OCI-M2 (cell line): Measurements from ENCODE around the gene AUTS2.
"Not testable (repeated sequence)": the region's sequence is repeated elsewhere in the genome, so short reads cannot be mapped to it uniquely, and the experiment has no call there.

ENCODE experiments used
- DNase-seq: peaks from one replicate; lab custom pipeline; 2025; ENCODE audit not compliant: unreplicated experiment; lab: John Stamatoyannopoulos, UW

Gene AUTS2

DNA sequence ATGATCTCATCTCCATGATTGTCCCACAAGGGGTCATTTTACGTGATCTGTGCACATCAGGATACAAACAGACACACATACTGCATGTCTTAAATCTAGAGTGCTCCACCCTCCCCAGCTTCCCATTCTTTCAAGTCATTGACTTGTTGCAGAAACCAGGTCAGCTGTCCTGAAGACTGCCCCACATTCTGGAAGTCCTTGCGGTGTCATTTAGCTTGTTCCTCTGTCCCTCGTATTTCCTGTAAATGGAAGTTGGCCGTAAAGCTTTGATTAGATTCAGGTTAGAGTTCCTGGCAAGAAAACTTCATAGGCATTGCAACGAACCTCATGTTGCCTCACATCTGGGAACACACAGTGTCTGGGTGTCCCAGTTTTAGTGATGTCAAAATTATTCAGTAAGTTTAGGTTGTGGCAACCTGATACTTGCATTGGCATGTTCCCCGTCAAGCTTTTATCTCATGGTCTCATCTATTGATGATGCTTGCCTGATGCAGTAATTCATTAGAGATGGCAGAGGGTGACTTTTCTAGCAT lies 1116.3 kb downstream of the AUTS2 start:
- no peak for DNase-seq

GRCh38 chr7:70717553-70718329 lies 1119.5 kb downstream of the AUTS2 start:
- no peak for DNase-seq

DNA sequence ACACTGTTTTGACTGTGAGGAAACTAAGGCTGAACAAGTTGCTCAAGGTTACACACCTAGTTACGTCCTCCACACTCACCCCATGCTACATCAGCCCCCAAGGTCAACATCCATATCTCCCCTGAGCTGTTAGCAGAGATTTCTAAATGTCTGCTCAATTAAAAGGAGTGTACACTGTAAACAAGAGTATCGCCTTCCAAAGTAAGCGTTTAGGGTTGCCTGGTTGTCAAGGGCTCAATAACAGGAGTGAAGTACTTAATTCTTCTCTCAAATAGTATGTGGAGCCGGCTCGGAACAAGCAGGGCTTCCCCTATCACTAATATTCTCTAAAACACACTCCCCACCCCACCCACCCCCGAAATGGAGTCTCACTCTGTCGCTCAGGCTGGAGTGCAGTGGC lies 1120.8 kb downstream of the AUTS2 start:
- no peak for DNase-seq

DNA sequence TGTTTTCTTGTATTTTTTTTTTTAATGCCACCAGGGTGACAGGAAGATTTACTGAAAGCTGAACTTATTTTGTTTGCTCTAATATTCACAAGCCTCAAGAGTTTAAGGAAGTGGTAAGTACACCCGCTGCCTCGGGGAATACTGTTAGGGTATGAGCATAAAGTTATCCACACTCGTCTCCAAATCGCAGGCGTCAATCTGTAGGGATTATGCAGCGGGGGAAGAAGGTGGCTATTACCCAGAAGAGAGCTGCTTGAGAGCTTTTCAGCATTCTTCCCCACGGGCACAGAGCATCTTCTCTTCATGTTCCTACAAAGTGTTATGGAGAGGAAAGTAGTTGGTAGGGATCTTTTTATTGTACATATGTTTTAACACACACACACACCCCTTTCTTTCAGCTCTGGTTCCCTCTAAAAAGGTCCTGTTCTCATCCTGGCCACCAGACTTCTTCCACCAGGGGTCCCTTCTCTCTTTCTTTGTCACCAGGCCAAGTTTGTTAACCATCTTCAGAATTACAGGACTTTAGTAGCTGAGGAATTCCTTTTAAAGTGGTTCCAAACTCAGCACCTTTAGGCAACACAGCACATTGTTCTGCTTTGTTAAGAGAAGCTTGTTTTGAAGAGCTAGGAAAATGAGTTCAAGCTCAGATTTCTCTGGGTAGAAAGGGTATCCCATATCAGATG lies 1122.1 kb downstream of the AUTS2 start:
- no peak for DNase-seq

GRCh38 chr7:70721500-70721899 lies 1123.2 kb downstream of the AUTS2 start:
- no peak for DNase-seq

- DNase-seq, result no peak
Observed at GRCh38 chr7:70723339-70723738, 1125.1 kb downstream of the AUTS2 start.

GRCh38 chr7:70725448-70725847 lies 1127.2 kb downstream of the AUTS2 start:
- DNase-seq, result no peak

DNA sequence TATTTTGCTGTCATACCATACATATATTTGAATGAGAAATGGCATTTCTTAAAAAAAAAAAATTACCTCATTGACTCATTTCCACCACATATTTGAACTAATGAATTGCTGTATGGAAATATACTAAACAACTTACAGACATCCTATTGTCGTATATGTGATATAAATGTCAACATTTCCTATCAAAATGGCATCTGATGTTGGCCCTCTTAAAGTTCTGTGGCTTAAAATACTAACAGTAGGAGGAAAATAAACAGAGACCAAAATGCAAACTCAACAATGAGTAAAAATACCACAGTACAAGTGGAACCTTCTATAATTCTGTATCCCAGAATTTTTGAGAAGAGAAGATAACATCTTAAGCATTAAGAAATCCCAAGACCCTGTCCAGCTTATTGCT lies 1128.0 kb downstream of the AUTS2 start:
- no peak for DNase-seq

GRCh38 chr7:70726951-70727378 lies 1128.7 kb downstream of the AUTS2 start:
- DNase-seq, result no peak

DNA sequence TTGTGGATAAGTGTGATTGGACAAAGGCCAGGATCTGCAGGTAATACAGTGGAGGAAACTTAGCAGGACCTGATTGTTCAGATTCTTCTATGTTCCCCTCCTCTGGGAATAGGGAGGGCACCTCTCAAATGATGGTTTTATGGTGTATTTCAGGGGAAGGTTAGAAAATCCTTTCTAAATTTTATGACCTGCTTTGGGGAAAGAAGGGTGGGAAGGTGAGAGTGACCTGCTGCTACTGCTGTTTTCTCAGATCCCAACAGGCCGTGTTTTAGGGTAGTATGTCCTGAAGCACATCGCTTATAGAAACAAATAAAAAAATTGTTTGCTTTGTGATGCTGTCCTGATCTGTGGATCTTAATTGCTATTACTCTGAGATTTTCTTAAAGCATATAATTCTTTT lies 1129.6 kb downstream of the AUTS2 start:
- no peak for DNase-seq

- no peak for DNase-seq
Observed at GRCh38 chr7:70728872-70729552, 1130.7 kb downstream of the AUTS2 start.

- DNase-seq, result not testable (repeated sequence)
Observed at GRCh38 chr7:70729553-70730157, 1131.4 kb downstream of the AUTS2 start.

DNA sequence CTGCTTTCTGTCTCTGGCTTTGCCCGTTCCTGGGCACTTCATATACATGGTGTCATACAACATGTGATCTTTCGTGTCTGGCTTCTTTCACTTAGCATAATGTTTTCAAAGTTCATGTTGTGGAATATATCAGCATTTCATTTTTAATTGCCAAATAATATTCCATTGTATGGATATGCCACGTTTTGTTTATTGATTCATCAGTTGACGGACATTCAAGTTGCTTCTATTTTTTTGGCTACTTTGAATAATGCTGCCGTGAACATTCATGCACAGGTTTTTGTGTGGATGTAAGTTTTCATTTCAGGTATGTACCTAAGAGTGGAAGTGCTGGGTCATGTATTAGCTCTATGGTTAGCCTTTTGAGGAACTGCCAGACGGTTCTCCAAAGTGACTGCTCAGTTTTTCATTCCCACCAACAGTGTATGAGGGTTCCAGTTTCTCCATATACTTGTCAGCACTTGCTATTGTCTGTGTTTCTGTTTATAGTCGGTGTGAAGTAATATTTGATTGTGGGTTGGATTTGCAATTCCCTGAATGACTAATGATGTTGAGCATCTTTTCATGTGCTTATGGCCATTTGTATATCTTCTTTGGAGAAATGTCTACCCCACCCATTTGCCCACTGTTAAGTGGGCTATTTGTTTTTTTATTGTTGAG lies 1132.3 kb downstream of the AUTS2 start:
- DNase-seq, result no peak

DNA sequence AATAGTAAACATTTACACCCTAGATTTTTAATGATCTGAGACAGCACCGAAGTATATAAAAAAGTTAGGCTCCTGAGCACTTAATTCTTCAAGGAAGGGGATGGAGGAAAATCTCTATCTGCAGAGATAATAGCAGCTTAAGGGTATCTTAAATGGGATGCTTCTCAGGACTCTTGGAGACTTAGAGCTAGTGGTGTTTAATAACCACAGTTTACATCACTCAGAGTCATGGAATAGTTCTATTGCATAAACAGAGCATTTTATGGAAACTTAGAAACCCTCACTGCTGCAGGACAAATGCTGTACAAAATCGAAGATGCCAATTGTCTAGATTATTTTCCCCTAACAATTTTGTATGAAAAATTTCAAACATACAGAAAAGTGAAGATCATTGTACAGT lies 1134.8 kb downstream of the AUTS2 start:
- no peak for DNase-seq

DNA sequence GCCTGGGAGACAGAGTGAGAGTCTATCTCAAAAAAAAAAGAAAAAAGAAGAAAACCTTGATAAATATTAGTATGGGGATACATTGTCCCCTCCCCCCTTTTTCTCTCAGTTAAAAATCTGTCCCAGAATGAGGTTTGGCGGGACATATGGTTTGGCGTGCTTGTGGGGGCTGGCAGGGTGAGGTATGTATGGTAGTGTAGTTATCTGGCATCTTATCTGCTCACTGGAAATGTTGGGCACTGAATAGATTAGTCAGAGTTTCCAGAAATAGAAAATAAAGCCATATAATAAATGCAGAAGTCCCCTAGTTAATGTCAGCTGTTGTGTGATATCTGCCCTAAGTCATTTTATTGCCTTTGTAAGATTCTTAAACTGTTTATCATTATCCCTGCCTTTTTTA lies 1136.1 kb downstream of the AUTS2 start:
- DNase-seq, result no peak

DNA sequence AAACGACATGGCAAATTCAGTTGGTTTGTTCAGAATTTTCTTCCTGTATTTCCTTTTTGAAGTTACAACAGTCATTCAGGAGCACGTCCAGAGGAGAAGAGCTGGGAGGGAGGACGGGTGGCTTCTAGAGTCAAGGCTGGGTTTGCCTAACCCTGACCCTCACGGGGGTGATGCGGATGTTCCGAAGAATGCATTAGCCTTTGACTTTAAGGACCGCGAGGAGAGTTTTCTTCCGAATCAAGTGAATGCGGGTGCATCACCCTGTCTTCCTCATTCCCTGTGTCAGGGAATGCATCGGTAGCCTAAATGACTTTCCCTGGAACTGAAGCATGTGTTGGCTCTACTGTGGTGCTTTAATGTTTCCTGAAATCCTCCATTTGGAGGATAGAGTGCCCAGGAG lies 1137.0 kb downstream of the AUTS2 start:
- no peak for DNase-seq

DNA sequence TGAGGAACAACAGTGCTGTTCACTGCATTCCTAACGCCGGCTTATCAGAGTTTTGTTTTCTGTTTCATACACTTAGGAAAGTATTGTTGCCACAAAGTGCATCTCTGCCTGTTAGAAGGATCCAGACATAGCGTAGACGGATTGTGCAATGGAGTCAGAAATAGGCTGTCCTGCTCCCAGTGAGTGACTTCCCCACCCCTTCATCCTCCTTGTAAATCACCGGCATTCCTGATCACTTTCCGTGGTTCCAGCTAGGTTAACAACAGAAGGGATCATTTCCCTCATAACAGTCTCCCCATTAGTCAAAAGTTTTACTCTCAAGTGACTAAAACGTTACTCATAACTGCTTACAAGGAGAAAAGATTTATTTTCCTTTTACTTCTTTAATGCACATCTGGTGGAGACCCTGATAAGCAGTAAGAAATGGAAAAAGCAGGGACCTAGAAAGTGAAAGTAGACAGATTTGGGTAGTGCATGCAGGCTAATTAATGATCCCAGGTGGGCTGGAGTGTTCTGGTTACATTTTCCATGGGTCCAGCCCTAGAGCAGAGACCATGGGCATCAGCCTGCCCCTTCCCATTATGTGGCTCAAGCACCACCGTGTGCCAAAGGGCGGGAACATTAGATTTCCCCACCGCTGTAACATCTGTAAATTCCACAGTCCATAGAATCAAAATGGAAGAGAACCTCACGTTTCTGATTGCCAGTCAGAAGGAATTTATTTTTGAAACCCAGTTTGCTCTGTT lies 1138.6 kb downstream of the AUTS2 start:
- no peak for DNase-seq

DNA sequence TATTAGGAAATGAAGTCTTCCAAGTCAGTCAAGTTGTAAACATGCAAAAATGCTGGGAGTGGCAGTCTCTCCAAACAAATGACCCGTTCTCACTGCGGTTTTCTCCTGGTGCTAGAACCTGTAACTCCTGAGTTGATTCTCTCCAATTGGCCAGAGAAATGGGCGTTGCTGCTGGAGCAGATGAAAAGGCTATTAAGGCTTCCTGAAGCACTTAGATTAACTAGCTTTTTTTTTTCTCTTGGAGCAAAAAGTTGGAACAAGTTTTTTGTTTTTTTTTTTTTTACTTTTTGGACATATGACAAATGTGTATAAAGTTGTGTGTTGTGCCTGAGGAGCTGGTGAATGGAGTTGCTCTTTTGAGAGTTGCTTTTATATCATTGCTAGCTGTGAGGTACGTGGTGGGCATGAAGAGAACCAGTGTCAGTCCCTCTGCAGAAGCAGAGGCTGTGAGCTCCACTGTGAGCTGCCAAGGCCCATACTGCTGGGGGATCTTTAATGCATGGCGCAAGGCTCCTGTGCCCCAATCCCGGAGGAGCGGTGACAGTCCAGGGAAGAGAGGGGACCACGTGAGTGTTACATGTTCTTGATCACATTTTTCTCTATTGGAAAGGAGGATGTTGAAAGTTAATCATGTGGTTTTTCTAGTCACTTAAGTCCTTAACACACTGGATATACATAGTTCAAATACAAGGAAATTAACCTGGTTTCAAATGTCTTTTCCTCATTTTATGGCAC lies 1140.0 kb downstream of the AUTS2 start:
- no peak for DNase-seq

DNA sequence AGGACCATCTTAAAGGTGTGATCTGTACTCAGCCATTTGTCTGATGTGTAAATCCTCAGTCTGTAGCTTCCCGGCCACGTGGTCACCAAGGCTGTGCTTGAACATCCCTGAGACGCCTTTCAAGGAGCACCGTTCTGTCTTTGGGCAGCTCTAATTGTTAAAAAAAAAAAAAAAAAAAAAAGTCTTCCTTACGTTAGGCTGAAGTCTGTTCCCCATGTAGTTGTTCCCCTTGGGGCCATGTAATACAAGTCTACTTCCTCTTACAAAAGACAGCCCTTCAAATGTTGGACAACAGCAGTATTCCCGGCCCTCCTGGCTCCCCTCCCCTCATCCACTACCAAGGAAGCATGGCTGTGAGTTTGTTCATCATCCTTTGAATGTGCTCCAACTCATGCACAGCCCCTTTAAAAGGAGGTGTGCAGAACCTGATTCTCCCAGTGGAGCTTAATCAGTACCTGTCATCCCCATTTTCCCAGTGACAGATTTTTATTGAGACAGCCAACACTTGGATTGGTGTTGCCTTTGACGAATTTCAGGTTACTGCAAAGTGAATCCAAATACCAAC lies 1141.5 kb downstream of the AUTS2 start:
- DNase-seq, result no peak
